Endothelial cell of coronary artery (primary cell): Measurements from ENCODE around the gene PLLP. TPM values are rescaled to one million over a fixed set of nuclear protein-coding genes. Genes with fewer than 3 reads are reported as not detected.

Experiments
- total RNA-seq: library from RNA; depleted of rRNA; stranded (reverse); fragments of >200 nt; gene quantifications from 2 replicates; pipeline ENCODE4 v1.2.3, GENCODE V29; 2014

The PLLP gene, protein sequence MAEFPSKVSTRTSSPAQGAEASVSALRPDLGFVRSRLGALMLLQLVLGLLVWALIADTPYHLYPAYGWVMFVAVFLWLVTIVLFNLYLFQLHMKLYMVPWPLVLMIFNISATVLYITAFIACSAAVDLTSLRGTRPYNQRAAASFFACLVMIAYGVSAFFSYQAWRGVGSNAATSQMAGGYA
- total RNA-seq: 2.8 and 7.4 TPM in 2 replicates

DNA sequence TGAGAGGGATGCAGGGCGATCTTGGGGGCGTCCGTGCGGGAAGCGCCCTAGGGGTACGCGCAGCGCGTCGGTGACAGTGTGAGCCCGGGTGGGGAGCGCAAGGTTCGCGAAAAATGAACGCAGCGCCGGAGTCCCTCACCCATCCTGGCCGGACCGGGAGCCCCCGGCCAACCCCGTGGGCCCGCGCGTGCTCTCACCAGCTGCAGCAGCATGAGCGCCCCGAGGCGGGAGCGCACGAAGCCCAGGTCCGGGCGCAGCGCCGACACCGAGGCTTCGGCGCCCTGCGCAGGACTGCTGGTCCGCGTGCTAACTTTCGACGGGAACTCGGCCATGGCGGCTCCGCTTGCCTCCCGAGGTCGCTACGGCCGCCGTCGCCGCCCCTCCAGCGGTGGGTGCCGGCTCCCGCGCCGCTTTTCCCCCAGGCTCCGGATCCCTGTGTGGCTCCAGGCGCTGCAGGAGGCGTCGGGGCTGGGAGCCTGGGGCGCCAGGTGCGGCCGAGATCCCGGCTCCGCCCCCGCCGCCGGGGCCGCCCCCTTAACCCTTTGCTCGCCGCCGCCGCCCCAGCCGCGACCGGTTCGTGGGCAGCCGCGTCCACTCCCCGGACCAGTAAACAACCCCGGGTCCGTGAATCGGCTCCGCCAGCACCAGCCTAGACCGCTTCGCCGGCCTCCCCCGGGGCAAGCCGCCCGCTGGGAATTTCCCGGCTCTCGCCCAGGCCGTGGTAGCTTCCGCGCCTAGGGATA is at the start of gene PLLP:
Gene PLLP (minus strand): TSS at position 464 of the 743 bp plus-strand sequence. CDS start 132 bp downstream, at position 332.

DNA sequence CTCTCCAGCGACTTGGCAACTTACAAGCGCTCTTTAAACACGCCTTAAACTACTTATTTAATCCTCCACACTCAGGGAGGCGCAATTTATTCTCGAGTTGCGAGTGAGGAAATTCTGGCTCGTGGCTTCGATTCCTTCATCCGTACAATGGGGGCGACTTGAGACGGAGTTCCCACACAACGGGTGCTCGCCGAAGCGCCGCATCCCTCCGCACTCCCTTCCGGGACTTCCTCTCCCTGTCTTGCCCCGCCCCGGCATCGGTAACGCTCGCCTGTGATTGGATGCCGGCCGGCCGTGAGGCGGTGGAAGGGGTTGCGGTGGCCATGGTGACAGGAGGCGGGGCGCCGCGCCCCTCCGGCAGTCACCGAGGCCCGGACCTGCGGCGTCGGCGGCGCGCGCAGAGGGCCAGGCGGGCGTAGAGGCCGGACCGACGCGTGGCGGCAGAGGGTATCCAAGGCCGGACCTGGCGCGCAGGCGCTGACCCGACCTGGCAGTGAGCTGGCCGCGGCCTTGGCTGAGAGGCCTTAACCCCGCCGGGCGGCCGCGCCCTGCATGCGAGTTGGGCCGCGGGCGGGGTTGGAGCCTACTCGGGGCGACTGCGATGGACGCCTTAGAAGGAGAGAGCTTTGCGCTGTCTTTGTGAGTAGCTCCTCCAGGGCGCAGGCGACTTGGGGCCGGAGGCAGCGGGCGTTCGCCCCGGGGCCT is 39.6 kb downstream of the PLLP start, which contains the start of gene ARL2BP:
Gene ARL2BP (plus strand): TSS at position 493 of the 705 bp plus-strand sequence. CDS start 109 bp downstream, at position 602.

Other genes with a start within 250 kb of the PLLP start
- gene CPNE2, start 192.1 kb downstream of the PLLP start, total RNA-seq: 54.9 and 63.0 TPM in 2 replicates
- 59.7 and 77.9 TPM in 2 replicates for gene PSME3IP1, start 98.6 kb downstream of the PLLP start, total RNA-seq
- gene RSPRY1, start 98.3 kb downstream of the PLLP start, total RNA-seq: 47.6 and 64.1 TPM in 2 replicates
- 52.5 and 72.0 TPM in 2 replicates for gene ARL2BP, start 39.4 kb downstream of the PLLP start, total RNA-seq
- gene CCL22, start 74.1 kb upstream of the PLLP start, total RNA-seq: not detected in 2 replicates
- gene CX3CL1, start 87.8 kb upstream of the PLLP start, total RNA-seq: 2.2 and 5.8 TPM in 2 replicates
- not detected in 2 replicates for gene CCL17, start 120.1 kb upstream of the PLLP start, total RNA-seq
- gene CIAPIN1, start 162.7 kb upstream of the PLLP start, total RNA-seq: 71.7 and 76.7 TPM in 2 replicates
- gene COQ9, start 162.8 kb upstream of the PLLP start, total RNA-seq: 48.2 and 55.7 TPM in 2 replicates
- gene POLR2C, start 178.0 kb upstream of the PLLP start, total RNA-seq: 106 and 110 TPM in 2 replicates
- gene DOK4, start 201.8 kb upstream of the PLLP start, total RNA-seq: 24.0 and 25.1 TPM in 2 replicates